Jurkat, Clone E6-1 (cell line): ENCODE data around the gene CNTD1.
A peak's percentile ranks its signal among the peaks of the same experiment; 100 is the strongest.

Source experiments
- DNase-seq: peaks from one replicate; pipeline ENCODE4 v3.0.0-alpha.2; 2011; ENCODE audit warnings: low read depth, low spot score
- H3K4me3 ChIP-seq: 2 replicates; pipeline ENCODE4 v1.5.1; 2011; ENCODE audit warnings: mild to moderate bottlenecking, low read length, control low read depth, moderate library complexity

CNTD1 gene

DNA sequence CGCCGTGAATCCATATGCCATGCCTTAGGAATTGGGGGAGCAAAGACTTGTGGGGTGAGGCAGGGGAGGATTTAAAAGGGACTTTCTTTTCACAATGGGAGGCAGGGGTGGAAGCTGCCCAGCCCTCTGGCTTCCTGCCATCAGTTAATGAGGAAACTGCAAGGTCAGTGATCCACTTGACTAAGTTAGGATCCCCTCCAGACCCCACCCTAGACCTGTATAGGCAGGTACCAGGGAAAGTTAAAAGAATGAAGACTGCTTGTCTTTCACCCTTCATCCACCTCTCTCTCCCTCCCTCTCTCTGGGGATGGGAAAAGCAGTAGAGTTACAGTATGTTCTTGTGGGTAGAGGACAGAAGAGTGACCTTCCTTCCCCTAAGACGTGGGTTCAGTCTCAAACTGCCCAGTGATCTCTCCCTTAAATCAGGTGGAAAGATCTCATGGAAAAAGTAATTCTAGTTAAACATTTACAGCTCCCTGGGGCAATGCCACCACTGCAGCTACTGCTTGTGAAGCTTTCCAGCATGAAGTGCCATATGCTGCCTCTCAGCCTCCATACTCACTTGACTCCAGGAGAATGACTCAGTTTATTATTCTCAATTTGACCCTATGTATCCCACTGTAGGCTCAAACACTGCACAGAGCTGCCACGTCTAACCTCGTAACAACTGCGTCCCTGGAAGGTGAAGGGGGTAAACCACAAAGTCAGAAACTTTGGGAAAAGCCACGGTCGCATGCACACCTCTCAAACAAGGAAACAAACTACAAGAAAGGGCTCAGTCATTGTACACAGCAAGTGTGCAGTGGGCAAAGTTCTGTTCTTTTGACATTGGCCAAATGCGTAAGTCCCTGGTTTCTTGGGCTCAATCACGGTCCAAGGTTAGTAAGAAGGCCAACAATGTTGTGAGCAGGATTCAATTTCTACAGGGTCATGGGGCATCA, 1.3 kb upstream of the CNTD1 start:
- H3K4me3 ChIP-seq, result peak overlapping the region; percentile 67
- no peak for DNase-seq

DNA sequence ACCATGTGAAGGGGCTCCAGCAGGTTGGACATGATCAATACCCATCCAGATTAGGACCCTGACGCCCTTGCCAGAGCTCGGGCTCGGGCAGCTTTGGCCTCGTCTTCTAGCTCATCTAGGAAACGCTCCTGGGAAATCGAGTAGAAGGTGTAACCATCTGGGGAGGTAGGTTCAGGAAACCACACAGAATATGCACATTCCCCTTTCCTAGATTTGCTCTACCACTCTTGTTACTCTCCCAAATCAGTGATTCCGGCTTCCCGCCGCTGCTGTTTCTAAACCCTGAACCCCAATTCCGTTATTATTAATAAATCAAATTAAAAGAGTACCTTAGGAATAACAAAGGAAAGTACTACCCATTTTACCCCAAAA, 664 bp upstream of the CNTD1 start:
- peak overlapping the region; percentile 67 for H3K4me3 ChIP-seq
- DNase-seq, result no peak

DNA sequence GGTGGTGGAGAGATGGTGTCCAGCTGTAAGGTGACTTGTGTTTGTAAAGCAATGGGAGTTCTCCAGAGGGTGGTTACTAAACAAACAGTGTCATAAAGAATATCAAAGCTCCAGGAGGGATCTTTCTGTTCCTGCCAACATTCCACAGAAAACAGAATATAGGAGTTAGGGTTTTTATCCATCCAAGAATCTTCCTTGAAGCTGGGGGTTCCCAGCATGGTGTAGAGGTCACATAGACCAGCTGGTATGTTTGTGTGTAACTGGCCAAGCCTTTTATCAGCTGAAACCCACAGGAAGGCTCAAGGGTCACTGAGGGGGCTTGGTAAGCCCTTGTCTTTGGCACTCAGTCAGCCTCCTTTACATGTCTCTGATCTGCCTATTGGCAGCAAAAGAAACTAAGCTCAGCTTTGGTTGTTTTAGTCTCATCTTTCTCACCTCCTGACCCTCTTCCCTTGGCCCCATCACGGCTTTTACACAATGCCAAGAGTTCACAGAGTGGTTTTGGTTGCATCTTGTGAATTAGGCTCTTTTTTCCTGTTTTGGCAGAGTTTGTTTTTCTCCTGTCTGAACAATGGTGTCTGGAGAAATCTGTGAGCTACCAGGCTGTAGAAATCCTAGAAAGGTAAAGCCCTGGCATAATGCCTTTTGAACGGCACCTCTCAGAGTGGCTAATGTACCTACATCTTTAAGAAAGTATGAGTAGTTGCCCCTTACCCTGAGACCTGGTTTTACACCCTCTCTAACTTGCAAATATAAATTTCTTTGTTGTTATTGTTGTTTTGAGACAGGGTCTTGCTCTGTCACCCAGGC, 4.6 kb downstream of the CNTD1 start:
- DNase-seq, result no peak
- no peak overlapping the region for H3K4me3 ChIP-seq

DNA sequence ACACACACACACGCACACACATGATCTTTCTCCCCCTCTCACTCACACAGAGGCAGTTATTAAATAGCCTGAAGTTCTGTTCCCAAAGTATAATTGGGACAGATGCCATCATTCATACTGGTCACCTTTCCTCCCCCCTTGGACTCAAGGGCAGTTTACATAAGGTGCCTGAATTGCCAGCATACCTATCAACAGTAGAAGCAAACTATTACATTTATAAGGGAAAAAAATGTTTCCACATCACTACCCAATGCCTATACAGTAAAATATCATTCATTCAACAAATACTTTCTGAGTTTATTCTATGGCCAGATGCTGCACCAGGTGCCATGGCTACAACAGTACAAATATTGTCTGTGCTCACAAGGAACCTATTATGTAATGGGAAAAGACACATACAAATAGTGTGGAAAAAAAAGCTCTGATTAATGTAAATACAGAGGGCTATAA, 6.3 kb downstream of the CNTD1 start:
- DNase-seq, result no peak
- H3K4me3 ChIP-seq, result no peak overlapping the region

DNA sequence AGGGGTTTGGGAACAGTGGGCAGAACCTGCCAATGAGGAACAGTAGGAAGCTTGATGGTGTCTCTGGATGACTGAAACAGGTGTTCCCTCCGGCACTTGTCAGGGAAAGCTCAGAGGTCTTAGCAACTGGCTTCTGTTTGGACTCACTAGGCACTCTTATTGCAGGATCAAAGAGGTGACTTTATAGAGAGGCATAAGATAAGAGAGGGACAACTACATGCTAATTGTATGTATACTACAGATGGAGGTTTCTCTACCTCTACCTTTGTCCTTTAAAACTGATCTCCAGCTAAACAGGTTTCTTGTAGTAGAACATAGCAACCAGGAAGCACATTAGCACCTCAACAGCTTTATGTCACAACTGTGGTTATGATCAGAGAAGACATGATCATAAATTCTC, 7.6 kb downstream of the CNTD1 start:
- no peak overlapping the region for H3K4me3 ChIP-seq
- no peak for DNase-seq

DNA sequence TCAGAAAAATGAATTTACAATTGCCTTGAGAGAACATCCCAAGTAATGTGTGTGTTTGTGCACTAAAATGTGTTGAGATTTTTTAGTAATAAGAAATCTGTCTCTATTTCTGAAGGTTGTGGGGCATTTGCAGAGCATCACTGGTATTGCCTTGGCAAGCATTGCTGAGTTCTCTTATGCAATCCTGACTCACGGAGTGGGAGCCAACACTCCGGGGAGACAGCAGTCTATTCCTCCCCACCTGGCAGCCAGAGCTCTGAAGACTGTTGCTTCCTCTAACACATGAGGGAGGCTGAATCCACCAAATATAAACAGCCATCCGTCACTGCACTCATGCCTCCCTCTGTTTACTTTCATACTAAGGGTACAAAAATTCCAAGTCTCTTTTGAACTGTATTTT, 10.6 kb downstream of the CNTD1 start:
- DNase-seq, result no peak
- no peak overlapping the region for H3K4me3 ChIP-seq

DNA sequence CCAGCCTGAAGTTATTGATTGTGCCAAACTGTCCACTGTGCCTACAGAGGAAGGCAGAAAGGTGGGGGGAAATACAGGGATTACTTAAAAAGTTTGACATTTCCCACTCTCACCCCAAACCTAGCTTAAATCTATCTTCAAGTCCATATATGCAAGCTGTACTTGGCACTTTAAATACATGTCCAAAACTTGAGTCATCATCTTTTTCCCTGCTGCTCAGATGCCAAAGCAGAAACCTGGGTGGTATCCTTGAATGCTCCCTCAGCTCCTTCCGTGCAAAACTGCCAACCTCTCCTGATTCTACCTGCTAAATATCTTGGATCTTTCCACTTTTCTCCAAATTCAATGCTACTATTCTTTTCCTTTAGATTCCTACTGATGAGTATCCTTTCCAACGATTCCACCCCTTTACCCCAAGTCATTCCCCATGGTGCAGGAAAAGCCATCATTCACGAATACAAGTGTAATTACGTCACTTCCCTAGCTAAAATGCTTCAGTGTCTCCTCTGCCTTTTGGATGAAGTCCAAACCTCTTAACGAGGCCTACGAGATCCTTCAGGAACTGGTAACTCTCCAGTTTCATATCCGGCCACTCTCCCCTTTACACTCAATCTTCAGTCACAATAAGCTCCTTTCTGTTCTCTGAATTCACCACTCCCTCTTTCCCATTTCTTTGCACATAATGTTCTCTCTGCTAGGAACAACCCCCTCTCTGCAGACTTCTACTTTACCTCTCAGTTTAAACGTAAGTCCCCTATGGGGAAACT, 16.2 kb downstream of the CNTD1 start:
- H3K4me3 ChIP-seq, result no peak overlapping the region
- no peak for DNase-seq

DNA sequence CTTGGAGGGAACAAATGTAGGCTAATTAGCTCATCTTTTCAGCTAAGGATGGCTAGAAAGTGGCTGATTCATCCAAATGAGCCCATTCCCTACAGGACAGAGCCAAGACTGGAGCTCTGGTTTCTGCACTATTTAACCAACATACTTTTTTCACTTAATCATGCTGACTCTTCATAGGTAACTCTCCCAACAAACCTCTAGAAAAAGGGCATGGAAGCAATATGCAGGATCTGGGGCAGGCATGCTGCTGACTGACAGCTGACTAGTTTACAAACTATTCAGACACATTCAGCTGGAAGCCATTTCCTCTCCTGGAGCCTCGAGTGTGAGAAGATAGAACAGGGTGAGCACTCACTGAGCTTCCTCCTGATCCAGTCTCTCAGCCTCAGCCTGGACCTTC, 19.2 kb downstream of the CNTD1 start:
- no peak for DNase-seq
- no peak overlapping the region for H3K4me3 ChIP-seq

DNA sequence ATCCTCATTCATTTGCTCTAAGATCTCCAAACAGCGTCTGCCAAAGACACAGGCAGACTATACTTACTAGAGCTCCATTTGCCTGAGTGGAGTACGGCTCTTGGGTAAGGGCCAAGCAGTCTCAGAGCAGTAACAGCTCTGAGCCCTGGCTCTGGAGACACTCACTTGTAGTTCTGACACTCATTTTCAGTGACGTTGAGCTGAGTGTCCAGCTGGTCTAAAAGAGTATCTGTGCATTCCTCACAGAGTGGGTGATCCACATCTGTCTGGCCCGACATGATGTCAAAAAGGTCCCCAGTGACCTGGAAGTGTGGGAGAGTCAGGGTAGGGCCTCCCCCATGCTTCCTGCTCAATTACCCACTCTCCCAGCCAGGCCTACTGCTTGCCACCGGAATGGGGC, 19.7 kb downstream of the CNTD1 start:
- no peak for DNase-seq

DNA sequence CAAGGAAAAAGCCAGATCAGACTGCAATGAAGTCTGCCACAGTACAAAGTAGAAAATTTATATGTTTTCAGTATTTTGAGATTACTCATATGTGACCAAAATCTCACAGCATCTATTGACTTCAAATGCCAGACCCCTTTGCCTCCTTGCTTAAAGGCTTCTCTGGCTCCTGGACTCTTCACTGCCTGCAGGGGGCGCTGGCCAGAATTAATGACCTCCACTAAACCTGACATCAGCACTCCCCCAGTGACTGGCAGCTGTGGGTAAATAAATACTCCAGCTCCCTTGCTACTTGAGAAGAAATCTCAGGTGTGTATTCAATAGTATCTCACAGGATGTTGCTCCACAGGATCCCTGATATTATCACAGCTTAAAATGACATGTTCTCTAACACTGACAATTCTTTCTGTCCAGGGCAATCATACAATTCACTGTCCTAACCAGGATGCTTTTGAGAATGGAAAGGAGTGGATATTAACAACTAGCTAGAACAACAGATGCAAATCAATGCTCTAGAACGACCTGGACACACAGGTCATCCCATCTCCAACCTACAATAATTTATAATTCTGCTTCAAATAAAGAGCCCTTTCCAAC, 21.4 kb downstream of the CNTD1 start:
- DNase-seq, result peak; percentile 47
- H3K4me3 ChIP-seq, result no peak overlapping the region

More for the DNA sequence above, 19.7 kb downstream of the CNTD1 start:
- no peak overlapping the region for H3K4me3 ChIP-seq

DNA sequence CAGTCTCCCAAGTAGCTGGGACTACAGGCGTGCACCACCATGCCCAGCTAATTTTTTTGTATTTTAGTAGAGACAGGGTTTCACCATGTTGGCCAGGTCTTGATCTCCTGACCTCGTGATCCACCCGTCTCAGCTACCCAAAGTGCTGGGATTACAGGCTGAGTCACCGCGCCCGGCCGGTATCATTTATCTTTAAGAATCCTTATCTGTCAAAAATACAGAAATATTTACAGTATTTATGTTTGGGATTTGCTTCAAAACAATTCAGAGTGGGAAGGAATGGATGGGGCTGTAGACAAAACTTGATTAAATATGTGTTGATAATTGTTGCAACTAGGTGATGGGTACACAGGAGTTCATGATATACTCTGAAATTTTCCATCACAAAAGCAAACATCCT, 22.5 kb downstream of the CNTD1 start:
- H3K4me3 ChIP-seq, result no peak overlapping the region
- no peak for DNase-seq

DNA sequence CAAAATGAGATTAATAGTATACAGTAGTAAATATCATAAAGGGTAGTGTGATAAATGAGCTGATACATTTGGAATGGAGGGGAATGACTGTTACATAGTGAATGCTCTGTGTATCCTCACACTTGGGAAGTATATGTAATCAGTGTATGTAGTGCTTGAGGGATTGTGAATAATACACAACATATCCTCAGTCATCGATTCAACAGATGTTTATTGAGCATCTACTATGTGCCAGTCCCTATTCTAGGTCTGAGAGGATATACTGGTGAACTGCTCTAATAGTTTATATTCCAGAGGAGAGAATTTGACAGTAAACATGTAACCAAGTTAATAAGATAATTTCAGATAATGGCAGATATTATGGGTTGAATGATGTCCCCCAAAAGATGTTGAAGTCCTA, 28.8 kb downstream of the CNTD1 start:
- no peak for DNase-seq

DNA sequence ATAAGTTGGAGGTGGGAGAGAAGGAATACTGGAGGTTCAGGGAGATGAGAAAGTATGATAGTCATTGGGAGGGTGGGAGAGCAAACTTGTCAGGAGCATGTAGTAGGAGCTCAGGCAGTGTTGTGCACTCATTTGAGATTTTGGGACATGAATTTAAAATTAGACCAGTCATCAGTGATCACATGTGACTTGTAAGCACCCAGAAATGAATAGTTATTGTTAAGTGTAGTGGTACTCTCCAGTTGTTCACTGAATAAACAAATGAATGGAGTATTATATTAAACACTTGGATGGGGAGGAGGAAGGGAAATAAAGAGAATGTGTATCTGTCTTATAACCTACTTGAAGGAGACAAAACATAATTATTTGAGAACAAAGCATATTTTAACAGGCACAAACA, 32.3 kb downstream of the CNTD1 start:
- no peak overlapping the region for H3K4me3 ChIP-seq
- DNase-seq, result no peak

More for the DNA sequence above, 28.8 kb downstream of the CNTD1 start:
- no peak overlapping the region for H3K4me3 ChIP-seq

DNA sequence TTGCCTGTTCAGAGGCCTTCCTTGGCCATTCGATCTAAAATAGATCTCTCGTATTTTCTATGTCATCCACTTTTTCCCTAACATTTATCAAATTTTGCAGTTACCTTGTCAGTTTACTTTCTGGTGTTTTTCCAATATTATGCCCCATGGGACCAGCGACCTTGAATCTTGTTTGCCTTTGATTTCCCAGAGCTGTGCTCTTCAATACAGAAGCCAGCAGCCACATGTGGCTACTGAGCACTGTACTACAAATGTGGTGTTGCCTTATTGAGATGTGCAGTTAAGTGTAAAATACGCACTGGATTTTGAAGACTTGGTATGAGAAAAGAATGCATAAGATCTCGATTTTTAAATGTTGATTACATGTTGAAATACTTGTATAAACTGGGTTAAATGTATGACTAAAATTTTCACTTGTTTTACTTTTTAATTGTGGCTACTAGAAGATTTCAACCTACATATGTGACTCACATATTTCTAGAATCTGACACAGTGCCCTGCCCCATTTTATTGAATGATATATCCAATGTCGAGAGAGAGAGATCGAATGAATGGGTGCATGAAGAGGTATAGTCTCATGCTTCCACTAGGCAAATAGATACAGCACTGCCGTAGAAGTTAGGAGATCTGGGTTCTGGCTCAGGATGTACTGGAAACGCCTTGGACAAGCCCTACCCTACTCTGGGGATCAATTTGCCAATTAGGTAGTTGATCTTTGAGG, 33.7 kb downstream of the CNTD1 start:
- peak overlapping the region; percentile 96 for H3K4me3 ChIP-seq
- DNase-seq, result no peak

DNA sequence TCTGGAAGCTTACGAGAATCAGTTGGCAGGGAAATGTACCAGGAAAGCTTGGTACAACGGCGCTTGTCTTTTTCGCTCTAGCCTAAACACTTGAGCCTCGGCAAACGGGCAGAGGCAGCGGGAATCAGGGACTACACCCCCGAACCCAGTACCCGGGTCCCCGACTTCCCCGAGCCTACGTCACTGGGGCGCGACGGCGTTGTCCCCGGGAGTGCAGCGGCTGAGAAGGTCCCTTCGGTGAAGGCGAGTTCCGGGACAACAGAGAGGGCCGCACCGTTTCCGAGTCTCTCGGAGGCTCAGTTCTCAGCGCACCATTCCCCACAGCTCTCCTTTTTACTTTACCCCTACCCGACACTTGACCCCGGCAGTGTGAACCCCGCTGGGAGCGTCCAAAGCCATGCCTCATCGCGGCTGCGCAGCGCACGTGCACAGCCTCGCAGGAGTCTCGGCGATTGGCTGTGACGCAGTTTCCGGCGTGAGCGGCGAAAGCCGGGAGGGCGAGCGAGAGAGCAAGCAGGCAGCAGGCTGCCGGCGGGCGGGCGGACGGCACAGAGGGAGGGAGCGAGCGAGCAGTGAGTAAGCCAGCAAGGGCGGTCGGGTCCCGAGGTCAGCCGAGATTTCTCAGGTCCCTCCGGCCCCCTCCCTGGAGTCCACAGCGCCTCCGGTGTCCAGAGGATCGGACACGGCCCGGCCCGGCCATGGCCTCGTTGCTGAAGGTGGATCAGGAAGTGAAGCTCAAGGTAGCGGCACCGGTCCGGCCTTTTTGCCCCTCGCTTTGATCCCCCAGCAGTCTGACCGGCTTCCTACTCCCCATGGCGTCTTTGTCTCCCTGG, 34.5 kb downstream of the CNTD1 start, which contains the start of gene PSME3:
Gene PSME3, plus strand, starts transcription at position 464 of the 833 bp plus-strand sequence. Its CDS starts 235 bp downstream, at position 699.
- peak; percentile 76 for DNase-seq
- H3K4me3 ChIP-seq, result peak within 1 kb of the TSS; percentile 96

DNA sequence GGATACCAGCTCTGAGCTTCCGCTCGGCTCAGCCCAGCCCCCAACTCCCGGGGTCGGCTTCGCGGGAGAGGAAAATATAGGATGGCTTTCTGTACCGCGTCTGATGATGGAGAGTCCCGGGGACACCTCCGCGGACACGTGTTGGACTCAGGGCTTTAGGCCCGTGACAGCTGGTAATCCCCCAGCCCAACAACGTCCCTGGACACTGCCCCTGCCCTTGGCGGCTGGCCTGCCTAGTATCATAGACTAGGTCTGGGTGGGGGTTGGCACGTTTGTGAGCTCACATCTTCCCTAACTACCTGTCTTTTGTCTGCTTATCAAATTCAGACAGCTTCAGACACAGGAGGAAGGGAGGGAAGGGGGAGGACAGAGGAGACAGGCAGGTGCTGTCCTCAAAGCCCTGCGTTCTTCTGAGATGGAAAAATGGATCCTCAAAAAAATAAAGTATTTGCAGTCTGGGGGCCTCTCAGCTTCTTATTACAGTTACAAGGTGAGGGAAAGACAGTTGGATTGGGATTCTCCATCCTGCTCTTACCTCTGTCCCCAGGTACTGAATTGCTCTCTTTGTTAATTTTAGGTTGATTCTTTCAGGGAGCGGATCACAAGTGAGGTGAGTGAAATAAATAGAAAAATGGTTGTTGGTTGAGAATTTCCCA, 35.2 kb downstream of the CNTD1 start:
- peak overlapping the region; percentile 96 for H3K4me3 ChIP-seq
- no peak for DNase-seq

DNA sequence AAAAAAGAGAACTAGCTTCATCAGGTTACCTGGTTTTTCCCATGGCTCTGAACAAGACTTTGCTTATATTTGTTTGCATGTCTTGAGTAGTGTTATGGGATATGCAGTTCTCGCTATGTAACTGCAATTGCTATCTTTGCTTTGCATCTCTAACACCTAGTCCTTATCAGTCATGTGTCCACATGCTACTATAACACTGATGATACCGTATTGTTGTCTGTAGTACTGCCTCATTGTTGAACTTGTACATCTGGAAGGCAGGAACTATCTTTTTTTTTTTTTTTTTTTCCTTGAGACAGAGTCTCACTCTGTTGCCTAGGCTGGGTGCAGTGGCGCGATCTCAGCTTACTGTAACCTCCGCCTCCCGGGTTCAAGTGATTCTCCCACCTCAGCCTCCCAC, 37.1 kb downstream of the CNTD1 start:
- H3K4me3 ChIP-seq, result no peak overlapping the region
- no peak for DNase-seq
